Measurements from ENCODE around the gene TBC1D4.

DNA sequence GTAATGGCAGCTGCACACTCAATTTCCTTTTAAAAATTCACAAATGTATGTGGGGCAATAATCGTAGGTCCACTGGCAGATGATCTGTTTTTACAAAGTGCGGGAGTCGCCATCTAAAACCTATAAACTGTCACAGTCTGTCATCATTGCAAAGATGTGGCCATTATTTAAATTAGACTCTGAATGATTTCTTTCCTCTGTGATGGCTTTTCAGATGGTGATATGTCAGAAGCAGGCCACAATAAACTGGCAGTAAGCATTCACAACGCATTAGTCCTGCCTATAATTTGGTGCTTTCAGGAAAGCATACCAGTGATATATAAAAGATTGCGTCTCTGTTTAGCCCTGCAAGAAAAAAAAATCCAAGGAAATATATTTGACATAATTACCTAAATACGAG, 226.8 kb downstream of the TBC1D4 start:
- TF ChIP-seq EZH2 (IDR thresholded peaks at IDR 0.05; ENCODE audit: borderline replicate concordance, insufficient read depth, low read length, poor library complexity, severe bottlenecking) (no peak), EP300 (conservative IDR thresholded peaks at IDR 0.05; ENCODE audit: poor library complexity, severe bottlenecking) (peak; percentile 92), POLR2AphosphoS5 (IDR thresholded peaks at IDR 0.05) (peak; percentile 86), TAF1 (IDR thresholded peaks at IDR 0.05; ENCODE audit: low read depth) (no peak), RAD21 (conservative IDR thresholded peaks at IDR 0.05) (no peak), SMC3 (conservative IDR thresholded peaks at IDR 0.05; ENCODE audit: poor library complexity) (no peak)
- TF ChIP-seq, protein P1, sequence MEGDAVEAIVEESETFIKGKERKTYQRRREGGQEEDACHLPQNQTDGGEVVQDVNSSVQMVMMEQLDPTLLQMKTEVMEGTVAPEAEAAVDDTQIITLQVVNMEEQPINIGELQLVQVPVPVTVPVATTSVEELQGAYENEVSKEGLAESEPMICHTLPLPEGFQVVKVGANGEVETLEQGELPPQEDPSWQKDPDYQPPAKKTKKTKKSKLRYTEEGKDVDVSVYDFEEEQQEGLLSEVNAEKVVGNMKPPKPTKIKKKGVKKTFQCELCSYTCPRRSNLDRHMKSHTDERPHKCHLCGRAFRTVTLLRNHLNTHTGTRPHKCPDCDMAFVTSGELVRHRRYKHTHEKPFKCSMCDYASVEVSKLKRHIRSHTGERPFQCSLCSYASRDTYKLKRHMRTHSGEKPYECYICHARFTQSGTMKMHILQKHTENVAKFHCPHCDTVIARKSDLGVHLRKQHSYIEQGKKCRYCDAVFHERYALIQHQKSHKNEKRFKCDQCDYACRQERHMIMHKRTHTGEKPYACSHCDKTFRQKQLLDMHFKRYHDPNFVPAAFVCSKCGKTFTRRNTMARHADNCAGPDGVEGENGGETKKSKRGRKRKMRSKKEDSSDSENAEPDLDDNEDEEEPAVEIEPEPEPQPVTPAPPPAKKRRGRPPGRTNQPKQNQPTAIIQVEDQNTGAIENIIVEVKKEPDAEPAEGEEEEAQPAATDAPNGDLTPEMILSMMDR (IDR thresholded peaks at IDR 0.05; ENCODE audit: poor library complexity, severe bottlenecking), result no peak
